ENCODE measurements around the gene SLC9A1. TPM values are rescaled to one million over a fixed set of nuclear protein-coding genes. Genes with fewer than 3 reads are reported as not detected.
A peak's percentile ranks its signal among the peaks of the same experiment; 100 is the strongest.

Gene SLC9A1
- total RNA-seq, 1 donor from 2014 or later: 54.6 TPM

GRCh38 chr1:27150641-27151040, 4.3 kb downstream of the SLC9A1 start:
- no peak for DNase-seq (ENCODE audit: low spot score)
- H3K27ac Mint-ChIP-seq (ENCODE audit: unreplicated experiment): no peak overlapping the region
- H3K27me3 Mint-ChIP-seq (ENCODE audit: low read depth): no peaks in the 10 kb centered on the region
- no peaks in the 10 kb centered on the region for H3K9me3 Mint-ChIP-seq (ENCODE audit: low read depth)
- TF ChIP-seq CTCF (IDR thresholded peaks at IDR 0.05): no peak
- H3K4me3 Mint-ChIP-seq (ENCODE audit: unreplicated experiment): no peak overlapping the region
- H3K36me3 Mint-ChIP-seq (ENCODE audit: low read depth): peaks cover 1% of the 10 kb centered on the region
- H3K4me1 Mint-ChIP-seq (ENCODE audit: low read depth): peaks cover 77% of the 10 kb centered on the region

DNA sequence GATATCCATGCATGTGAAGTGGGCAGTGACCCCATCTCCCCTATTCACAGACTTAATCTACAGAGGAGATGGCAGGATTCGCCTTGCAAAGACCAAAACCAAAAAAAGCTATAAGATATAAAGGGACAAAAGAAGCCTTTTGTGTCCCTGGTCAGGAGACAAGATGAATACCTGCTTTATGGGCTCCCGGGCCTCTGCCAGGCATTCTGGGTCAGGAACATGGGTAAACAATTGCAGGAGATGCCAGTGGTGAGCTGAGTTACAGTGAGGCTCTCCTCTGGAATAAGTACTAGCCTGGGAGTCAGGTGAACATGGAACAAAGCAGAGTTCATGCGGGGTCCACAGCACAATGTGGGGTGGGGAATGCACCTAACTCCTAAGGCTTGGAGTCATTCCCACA, 4.7 kb downstream of the SLC9A1 start:
- H3K27ac Mint-ChIP-seq (ENCODE audit: unreplicated experiment): no peak overlapping the region
- no peaks in the 10 kb centered on the region for H3K9me3 Mint-ChIP-seq (ENCODE audit: low read depth)
- peaks cover 2% of the 10 kb centered on the region for H3K36me3 Mint-ChIP-seq (ENCODE audit: low read depth)
- DNase-seq (ENCODE audit: low spot score): no peak
- H3K4me3 Mint-ChIP-seq (ENCODE audit: unreplicated experiment): no peak overlapping the region
- H3K27me3 Mint-ChIP-seq (ENCODE audit: low read depth): no peaks in the 10 kb centered on the region
- peaks cover 77% of the 10 kb centered on the region for H3K4me1 Mint-ChIP-seq (ENCODE audit: low read depth)
- TF ChIP-seq CTCF (IDR thresholded peaks at IDR 0.05): no peak

DNA sequence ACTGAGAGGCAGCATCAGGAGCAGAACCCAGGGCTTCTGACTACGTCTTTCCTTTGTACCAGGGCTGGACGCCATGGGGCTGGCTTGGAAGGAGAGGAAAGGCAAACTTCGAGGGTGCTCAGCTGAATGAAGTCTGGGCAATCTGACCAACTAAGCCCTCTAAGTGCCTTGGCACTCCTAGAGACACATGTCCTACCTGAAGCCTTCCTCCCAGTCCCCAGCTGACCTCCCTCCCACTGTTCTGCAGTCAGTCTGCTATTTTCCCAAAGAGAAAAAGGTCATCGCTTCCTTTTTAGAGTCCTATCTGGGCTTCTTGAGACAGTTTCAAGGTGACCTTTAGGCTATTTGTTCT, 5.2 kb downstream of the SLC9A1 start:
- Mint-ChIP-seq H3K9me3 (ENCODE audit: low read depth) (no peaks in the 10 kb centered on the region), H3K36me3 (ENCODE audit: low read depth) (peaks cover 4% of the 10 kb centered on the region), H3K27me3 (ENCODE audit: low read depth) (no peaks in the 10 kb centered on the region), H3K4me1 (ENCODE audit: low read depth) (peaks cover 78% of the 10 kb centered on the region), H3K4me3 (ENCODE audit: unreplicated experiment) (no peak overlapping the region), H3K27ac (ENCODE audit: unreplicated experiment) (peak overlapping the region; percentile 25)
- TF ChIP-seq CTCF (IDR thresholded peaks at IDR 0.05): no peak
- no peak for DNase-seq (ENCODE audit: low spot score)

- H3K4me3 Mint-ChIP-seq (ENCODE audit: unreplicated experiment): no peak overlapping the region
- no peaks in the 10 kb centered on the region for H3K27me3 Mint-ChIP-seq (ENCODE audit: low read depth)
- H3K27ac Mint-ChIP-seq (ENCODE audit: unreplicated experiment): peak overlapping the region; percentile 25
- TF ChIP-seq CTCF (IDR thresholded peaks at IDR 0.05): no peak
- no peaks in the 10 kb centered on the region for H3K9me3 Mint-ChIP-seq (ENCODE audit: low read depth)
- peaks cover 4% of the 10 kb centered on the region for H3K36me3 Mint-ChIP-seq (ENCODE audit: low read depth)
- no peak for DNase-seq (ENCODE audit: low spot score)
- H3K4me1 Mint-ChIP-seq (ENCODE audit: low read depth): peaks cover 75% of the 10 kb centered on the region
Measured at GRCh38 chr1:27149084-27149761, 5.7 kb downstream of the SLC9A1 start.

DNA sequence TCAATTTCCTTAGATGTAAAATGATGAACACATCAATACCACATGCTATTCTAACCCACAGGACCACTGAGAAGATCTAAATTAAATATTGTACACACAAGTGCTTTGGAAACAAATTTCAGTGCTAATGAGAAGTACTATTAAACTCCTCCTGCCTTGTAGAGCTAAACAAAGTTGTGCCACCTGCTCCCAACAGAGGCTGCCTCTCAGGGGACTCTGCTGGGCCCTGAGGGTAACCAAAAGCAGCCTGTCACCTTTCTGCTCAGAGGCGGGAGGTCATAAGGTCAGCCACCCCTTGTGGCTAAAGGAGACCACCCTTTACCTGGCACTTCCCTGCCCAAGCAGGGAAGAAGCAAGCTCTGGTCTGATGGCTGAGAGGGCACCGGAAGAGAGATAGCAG, 6.3 kb downstream of the SLC9A1 start:
- no peaks in the 10 kb centered on the region for H3K9me3 Mint-ChIP-seq (ENCODE audit: low read depth)
- peaks cover 4% of the 10 kb centered on the region for H3K36me3 Mint-ChIP-seq (ENCODE audit: low read depth)
- peaks cover 73% of the 10 kb centered on the region for H3K4me1 Mint-ChIP-seq (ENCODE audit: low read depth)
- TF ChIP-seq CTCF (IDR thresholded peaks at IDR 0.05): no peak
- H3K27ac Mint-ChIP-seq (ENCODE audit: unreplicated experiment): no peak overlapping the region
- no peaks in the 10 kb centered on the region for H3K27me3 Mint-ChIP-seq (ENCODE audit: low read depth)
- DNase-seq (ENCODE audit: low spot score): no peak
- no peak overlapping the region for H3K4me3 Mint-ChIP-seq (ENCODE audit: unreplicated experiment)
